Endodermal cell (in vitro differentiated cells): ENCODE data around the gene HECW1. TPM values are rescaled to one million over a fixed set of nuclear protein-coding genes. Genes with fewer than 3 reads are reported as not detected.
"Not testable (repeated sequence)": the region's sequence is repeated elsewhere in the genome, so short reads cannot be mapped to it uniquely, and the experiment has no call there.

ENCODE experiments used
- DNase-seq: peaks from one replicate; pipeline ENCODE4 v3.0.0-alpha.2; 2017
- H3K27ac ChIP-seq: 2 replicates; pipeline ENCODE4 v1.5.1; 2013; ENCODE audit warnings: mild to moderate bottlenecking, low read depth, low read length, moderate library complexity
- H3K27me3 ChIP-seq: 2 replicates; pipeline ENCODE4 v1.6.1; 2013; ENCODE audit warnings: mild to moderate bottlenecking, low read length, moderate library complexity; ENCODE audit not compliant: insufficient read depth, control insufficient read depth, poor library complexity, severe bottlenecking
- H3K36me3 ChIP-seq: 2 replicates; pipeline ENCODE4 v1.7.0; 2013; ENCODE audit warnings: mild to moderate bottlenecking, low read length, moderate library complexity; ENCODE audit not compliant: control insufficient read depth, insufficient read depth
- H3K4me1 ChIP-seq: one replicate; pipeline ENCODE4 v1.7.0; 2013; ENCODE audit warnings: low read length; ENCODE audit not compliant: control insufficient read depth, insufficient read depth
- H3K4me3 ChIP-seq: 2 replicates; pipeline ENCODE4 v1.5.1; 2013; ENCODE audit warnings: mild to moderate bottlenecking, low read length, moderate library complexity
- H3K9ac ChIP-seq: 2 replicates; pipeline ENCODE4 v1.6.1; 2013; ENCODE audit warnings: mild to moderate bottlenecking, low read length, moderate library complexity; ENCODE audit not compliant: poor library complexity, severe bottlenecking; ENCODE audit errors: extremely low read depth
- H3K9me3 ChIP-seq: 2 replicates; pipeline ENCODE4 v1.6.1; 2013; ENCODE audit warnings: mild to moderate bottlenecking, low read length, moderate library complexity; ENCODE audit not compliant: control insufficient read depth
- H3K27ac Mint-ChIP-seq: 2 replicates; pipeline ENCODE4 v1.8.0; 2020; ENCODE audit warnings: mixed read lengths
- H3K27me3 Mint-ChIP-seq: 2 replicates; pipeline ENCODE4 v1.8.0; 2021; ENCODE audit warnings: mild to moderate bottlenecking, mixed read lengths; ENCODE audit not compliant: insufficient read depth
- H3K36me3 Mint-ChIP-seq: 2 replicates; pipeline ENCODE4 v1.8.0; 2020; ENCODE audit warnings: low read depth, mixed read lengths
- H3K4me1 Mint-ChIP-seq: 2 replicates; pipeline ENCODE4 v1.8.0; 2020; ENCODE audit warnings: mixed read lengths
- H3K4me3 Mint-ChIP-seq: 2 replicates; pipeline ENCODE4 v1.8.0; 2020; ENCODE audit warnings: mild to moderate bottlenecking, moderate library complexity, mixed read lengths
- H3K9me3 Mint-ChIP-seq: 2 replicates; pipeline ENCODE4 v1.8.0; 2020; ENCODE audit warnings: mild to moderate bottlenecking, mixed read lengths
- CTCF ChIP-seq: fragments of 200-600 bp; sonication (generic); conservative IDR thresholded peaks from 2 replicates; pipeline ENCODE4 v1.5.0; 2021; ENCODE audit warnings: antibody characterized with exemption, mild to moderate bottlenecking
- WGBS, 2 experiments: methylation state at CpG; one replicate each; pipeline versions ENCODE4 v1.1.5 to v1.1.7; 2013; ENCODE audit warnings: missing lambda C conversion rate in 2 of 2, mixed read lengths in 1 of 2; ENCODE audit not compliant: insufficient coverage in 1 of 2, insufficient read length in 1 of 2; 5-methylcytosine and 5-hydroxymethylcytosine counted together
- total RNA-seq, 2 donors: library from RNA; stranded (reverse); fragmentation: NEBNext Ultra II Directional in 1 of 2; extraction: Animal tissue kit (Norgen Biotek cat#: 25700) in 1 of 2; gene quantifications; 2 replicates in 1 of 2; 3 replicates in 1 of 2; pipeline ENCODE4 v1.2.1, GENCODE V29; 2021

The HECW1 gene
- total RNA-seq, 2 donors from 2014 or later = 4.6 to 12.0 TPM

GRCh38 chr7:43212921-43213320, 100.5 kb downstream of the HECW1 start:
- Mint-ChIP-seq H3K4me1 (peaks cover 1% of the 10 kb centered on the region), H3K36me3 (no peaks in the 10 kb centered on the region), H3K27ac (no peak overlapping the region), H3K27me3 (peaks cover 8% of the 10 kb centered on the region), H3K4me3 (no peak overlapping the region), H3K9me3 (no peaks in the 10 kb centered on the region)
- Histone ChIP-seq H3K9ac (no peak overlapping the region), H3K36me3 (no peaks in the 10 kb centered on the region), H3K9me3 (no peaks in the 10 kb centered on the region), H3K4me1 (no peaks in the 10 kb centered on the region), H3K27me3 (no peaks in the 10 kb centered on the region), H3K27ac (no peak overlapping the region), H3K4me3 (no peak overlapping the region)
- DNase-seq = no peak
- no peak for TF ChIP-seq CTCF
- WGBS, 2 experiments = 96 to 100% methylated on average over 1 to 3 of the region's 3 CpGs

GRCh38 chr7:43215061-43215460, 102.6 kb downstream of the HECW1 start:
- no peak for TF ChIP-seq CTCF
- Histone ChIP-seq H3K9ac (no peak overlapping the region), H3K9me3 (peaks cover 12% of the 10 kb centered on the region), H3K27me3 (no peaks in the 10 kb centered on the region), H3K36me3 (no peaks in the 10 kb centered on the region), H3K27ac (no peak overlapping the region), H3K4me3 (no peak overlapping the region), H3K4me1 (no peaks in the 10 kb centered on the region)
- DNase-seq = peak; percentile 47
- Mint-ChIP-seq H3K27me3 (peaks cover 16% of the 10 kb centered on the region), H3K27ac (no peak overlapping the region), H3K9me3 (peaks cover 13% of the 10 kb centered on the region), H3K4me3 (no peak overlapping the region), H3K4me1 (peaks cover 1% of the 10 kb centered on the region), H3K36me3 (peaks cover 5% of the 10 kb centered on the region)
- 75 to 79% methylated on average over 6 of the region's 6 CpGs for WGBS, 2 experiments

- H3K27ac ChIP-seq = no peak overlapping the region
- Mint-ChIP-seq H3K9me3 (peaks cover 21% of the 10 kb centered on the region), H3K4me1 (peaks cover 4% of the 10 kb centered on the region), H3K27ac (no peak overlapping the region), H3K36me3 (peaks cover 5% of the 10 kb centered on the region), H3K27me3 (peaks cover 22% of the 10 kb centered on the region), H3K4me3 (no peak overlapping the region)
- no peaks in the 10 kb centered on the region for H3K36me3 ChIP-seq
- no peak overlapping the region for H3K9ac ChIP-seq
- TF ChIP-seq CTCF = no peak
- H3K4me1 ChIP-seq = no peaks in the 10 kb centered on the region
- no peak for DNase-seq
- WGBS, 2 experiments = 89% methylated on average over 2 of the region's 2 CpGs; no CpG with 5 or more reads in 1 of the 2 experiments
- no peak overlapping the region for H3K4me3 ChIP-seq
- peaks cover 23% of the 10 kb centered on the region for H3K9me3 ChIP-seq
- no peaks in the 10 kb centered on the region for H3K27me3 ChIP-seq
Observed at GRCh38 chr7:43217055-43217454, 104.6 kb downstream of the HECW1 start.

GRCh38 chr7:43218901-43219300, 106.5 kb downstream of the HECW1 start:
- H3K27ac ChIP-seq, H3K4me1 ChIP-seq, H3K27ac Mint-ChIP-seq, H3K9ac ChIP-seq, DNase-seq, H3K27me3 ChIP-seq, H3K4me1 Mint-ChIP-seq, H3K36me3 ChIP-seq, H3K4me3 Mint-ChIP-seq, H3K36me3 Mint-ChIP-seq, H3K4me3 ChIP-seq: not testable (repeated sequence)
- Mint-ChIP-seq H3K27me3 (peaks cover 22% of the 10 kb centered on the region), H3K9me3 (peaks cover 21% of the 10 kb centered on the region)
- WGBS, 2 experiments = 81 to 92% methylated on average over 3 to 4 of the region's 4 CpGs
- H3K9me3 ChIP-seq = peaks cover 24% of the 10 kb centered on the region
